ENCODE data around the gene KCNB1.

Gene KCNB1

DNA sequence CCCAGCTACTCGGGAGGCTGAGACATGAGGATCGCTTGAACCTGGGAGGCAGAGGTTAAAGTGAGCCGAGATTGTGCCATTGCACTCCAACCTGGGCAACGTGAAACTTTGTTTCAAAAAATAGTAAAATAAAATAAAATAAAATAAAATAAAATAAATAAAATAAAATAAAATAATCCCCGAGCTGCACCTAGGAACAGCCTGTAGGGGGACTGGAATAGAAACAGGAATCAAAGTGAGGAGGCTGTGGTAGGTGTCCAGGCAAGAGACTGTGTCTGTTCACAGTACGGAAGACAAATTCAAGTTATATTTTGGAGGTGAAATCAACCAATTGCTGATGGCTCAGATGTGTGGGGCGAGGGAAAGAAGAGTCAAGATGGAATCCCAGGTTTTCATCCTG is 86.2 kb downstream of the KCNB1 start:
- no peak for DNase-seq (ENCODE audit: low read depth)
- no peak for TF ChIP-seq POLR2A (IDR thresholded peaks at IDR 0.05; ENCODE audit: extremely low read depth, insufficient read length)
- TF ChIP-seq CTCF (IDR thresholded peaks at IDR 0.05; ENCODE audit: low read depth, low read length): no peak
- TF ChIP-seq MYC (IDR thresholded peaks at IDR 0.05; ENCODE audit: low read depth, low read length): no peak
- no peak for TF ChIP-seq MAX (IDR thresholded peaks at IDR 0.05; ENCODE audit: low read depth, low read length)
- H3K4me3 ChIP-seq (ENCODE audit: low read depth, low read length): no peak overlapping the region

DNA sequence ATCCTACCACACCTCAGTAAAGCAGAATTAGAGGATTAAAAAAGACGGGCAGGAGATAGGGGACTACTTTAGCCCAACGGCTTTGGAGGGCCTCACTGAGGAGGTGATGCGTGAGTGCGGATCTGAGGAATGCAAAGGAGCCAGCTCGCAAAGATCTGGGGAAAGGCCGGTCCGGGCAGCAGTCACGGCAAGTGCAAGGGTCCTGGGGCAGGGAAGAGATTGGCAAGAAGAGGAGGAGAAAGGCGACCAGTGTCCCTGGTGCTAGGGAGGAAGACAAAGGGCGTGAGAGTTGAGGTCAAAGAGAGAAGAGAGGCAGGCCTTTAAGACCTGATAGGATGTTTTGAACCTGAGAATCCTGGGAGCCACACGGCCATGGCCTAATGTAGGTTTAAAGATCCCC is 86.8 kb downstream of the KCNB1 start:
- TF ChIP-seq POLR2A (IDR thresholded peaks at IDR 0.05; ENCODE audit: extremely low read depth, insufficient read length) (no peak), MYC (IDR thresholded peaks at IDR 0.05; ENCODE audit: low read depth, low read length) (no peak), CTCF (IDR thresholded peaks at IDR 0.05; ENCODE audit: low read depth, low read length) (no peak), MAX (IDR thresholded peaks at IDR 0.05; ENCODE audit: low read depth, low read length) (no peak)
- no peak overlapping the region for H3K4me3 ChIP-seq (ENCODE audit: low read depth, low read length)
- DNase-seq (ENCODE audit: low read depth): no peak

- DNase-seq (ENCODE audit: low read depth): no peak
- no peak for TF ChIP-seq POLR2A (IDR thresholded peaks at IDR 0.05; ENCODE audit: extremely low read depth, insufficient read length)
- TF ChIP-seq CTCF (IDR thresholded peaks at IDR 0.05; ENCODE audit: low read depth, low read length): no peak
Observed at GRCh38 chr20:49395183-49395582, 87.3 kb downstream of the KCNB1 start.

GRCh38 chr20:49394757-49395156 is 87.7 kb downstream of the KCNB1 start:
- no peak for DNase-seq (ENCODE audit: low read depth)
- TF ChIP-seq MYC (IDR thresholded peaks at IDR 0.05; ENCODE audit: low read depth, low read length) (no peak), MAX (IDR thresholded peaks at IDR 0.05; ENCODE audit: low read depth, low read length) (no peak), CTCF (IDR thresholded peaks at IDR 0.05; ENCODE audit: low read depth, low read length) (no peak), POLR2A (IDR thresholded peaks at IDR 0.05; ENCODE audit: extremely low read depth, insufficient read length) (no peak)
- H3K4me3 ChIP-seq (ENCODE audit: low read depth, low read length): no peak overlapping the region

More at GRCh38 chr20:49395183-49395582, 87.3 kb downstream of the KCNB1 start:
- no peak overlapping the region for H3K4me3 ChIP-seq (ENCODE audit: low read depth, low read length)

- DNase-seq (ENCODE audit: low read depth): no peak
- H3K4me3 ChIP-seq (ENCODE audit: low read depth, low read length): no peak overlapping the region
- TF ChIP-seq MAX (IDR thresholded peaks at IDR 0.05; ENCODE audit: low read depth, low read length): no peak
- no peak for TF ChIP-seq CTCF (IDR thresholded peaks at IDR 0.05; ENCODE audit: low read depth, low read length)
- no peak for TF ChIP-seq MYC (IDR thresholded peaks at IDR 0.05; ENCODE audit: low read depth, low read length)
- TF ChIP-seq POLR2A (IDR thresholded peaks at IDR 0.05; ENCODE audit: extremely low read depth, insufficient read length): no peak
Observed at GRCh38 chr20:49394264-49394663, 88.2 kb downstream of the KCNB1 start.

- H3K4me3 ChIP-seq (ENCODE audit: low read depth, low read length): no peak overlapping the region
Observed at GRCh38 chr20:49393803-49394202, 88.7 kb downstream of the KCNB1 start.

More at GRCh38 chr20:49393803-49394202, 88.7 kb downstream of the KCNB1 start:
- no peak for DNase-seq (ENCODE audit: low read depth)
- TF ChIP-seq POLR2A (IDR thresholded peaks at IDR 0.05; ENCODE audit: extremely low read depth, insufficient read length): no peak
- TF ChIP-seq CTCF (IDR thresholded peaks at IDR 0.05; ENCODE audit: low read depth, low read length): no peak
- TF ChIP-seq MAX (IDR thresholded peaks at IDR 0.05; ENCODE audit: low read depth, low read length): no peak
- TF ChIP-seq MYC (IDR thresholded peaks at IDR 0.05; ENCODE audit: low read depth, low read length): no peak

Data from NB4 (cell line).